Activated B cell treated with CpG ODN at 0.5 μM for 24 hours (primary cell): ENCODE results near the gene MVK. TPM values are rescaled to one million over a fixed set of nuclear protein-coding genes. Genes with fewer than 3 reads are reported as not detected.

ENCODE experiments used
- ATAC-seq: fragments of 200-7000 bp; cut with Tn5 transposase; one replicate; pipeline ENCODE4 v1.10.0; 2021; ENCODE audit warnings: low read depth, mild to moderate bottlenecking, moderate library complexity
- CTCF ChIA-PET: fragments of 350-600 bp; sonication (Branson Sonifier 250); formaldehyde crosslinking; loops from one replicate; lab custom pipeline; 2021; ENCODE audit warnings: antibody characterized with exemption; lab: Charles Lee
- POLR2A ChIA-PET: fragments of 350-600 bp; sonication (Branson Sonifier 250); formaldehyde crosslinking; loops from one replicate; lab custom pipeline; 2021; ENCODE audit warnings: antibody characterized with exemption; lab: Charles Lee
- DNase-seq: peaks from one replicate; pipeline ENCODE4 v3.0.0; 2022
- H3K27ac Mint-ChIP-seq: one replicate; pipeline ENCODE4 v1.8.0; 2020; ENCODE audit warnings: mixed read lengths
- H3K27me3 Mint-ChIP-seq: one replicate; pipeline ENCODE4 v1.8.0; 2021; ENCODE audit warnings: mixed read lengths
- H3K36me3 Mint-ChIP-seq: one replicate; pipeline ENCODE4 v1.8.0; 2021; ENCODE audit warnings: low read depth, mixed read lengths
- H3K4me1 Mint-ChIP-seq: one replicate; pipeline ENCODE4 v1.8.0; 2021; ENCODE audit warnings: mixed read lengths
- H3K4me3 Mint-ChIP-seq: one replicate; pipeline ENCODE4 v1.8.0; 2020; ENCODE audit warnings: mild to moderate bottlenecking, mixed read lengths
- H3K9me3 Mint-ChIP-seq: one replicate; pipeline ENCODE4 v1.8.0; 2020; ENCODE audit warnings: mixed read lengths
- CTCF ChIP-seq: fragments of 200-600 bp; IDR thresholded peaks from one replicate; pipeline ENCODE4 v1.8.0; 2022; ENCODE audit warnings: antibody characterized with exemption, mild to moderate bottlenecking
- intact Hi-C: fragments of 100-400 bp; cut with micrococcal nuclease; formaldehyde crosslinking; loops from one replicate; pipeline ENCODE4 v1.15.1; 2024
- total RNA-seq: library from RNA; stranded (reverse); gene quantifications from 2 replicates; pipeline ENCODE4 v1.2.3, GENCODE V29; 2022

MVK gene
- total RNA-seq, 1 donor from 2014 or later, result 28.5 TPM

GRCh38 chr12:109638735-109639134 lies 65.1 kb downstream of the MVK start:
- intact Hi-C loops, result no loop called here
- no peak for TF ChIP-seq CTCF
- Mint-ChIP-seq H3K9me3 (no peaks in the 10 kb centered on the region), H3K36me3 (no peaks in the 10 kb centered on the region), H3K27ac (no peak overlapping the region), H3K4me3 (no peak overlapping the region), H3K4me1 (no peaks in the 10 kb centered on the region), H3K27me3 (peaks cover 5% of the 10 kb centered on the region)
- DNase-seq, result no peak
- no peak for ATAC-seq
- ChIA-PET CTCF (no interaction called here), POLR2A (interaction anchor here (0.6 kb wide), 1 partner anchor 286 kb away, joined by 4 read pairs; no protein-coding TSS in a partner anchor)

- Mint-ChIP-seq H3K27ac (no peak overlapping the region), H3K4me3 (no peak overlapping the region), H3K36me3 (no peaks in the 10 kb centered on the region), H3K4me1 (no peaks in the 10 kb centered on the region), H3K27me3 (peaks cover 5% of the 10 kb centered on the region), H3K9me3 (no peaks in the 10 kb centered on the region)
- TF ChIP-seq CTCF, result no peak
- intact Hi-C loops, result no loop called here
- DNase-seq (no peak), ATAC-seq (no peak)
- ChIA-PET POLR2A (interaction anchor here (0.6 kb wide), 1 partner anchor 285 kb away, joined by 4 read pairs; no protein-coding TSS in a partner anchor), CTCF (no interaction called here)
Observed at GRCh38 chr12:109639151-109639872, 65.7 kb downstream of the MVK start.

GRCh38 chr12:109640961-109641360 lies 67.4 kb downstream of the MVK start:
- no peak for TF ChIP-seq CTCF
- no peak overlapping the region for H3K4me3 Mint-ChIP-seq
- no peak overlapping the region for H3K27ac Mint-ChIP-seq
- ATAC-seq (no peak), DNase-seq (no peak)
- H3K4me1 Mint-ChIP-seq, result no peaks in the 10 kb centered on the region
- intact Hi-C loops, result no loop called here
- H3K27me3 Mint-ChIP-seq, result peaks cover 10% of the 10 kb centered on the region
- H3K9me3 Mint-ChIP-seq, result no peaks in the 10 kb centered on the region
- ChIA-PET CTCF (no interaction called here), POLR2A (interaction anchor here (0.7 kb wide), 1 partner anchor 139 kb away, joined by 3 read pairs; no protein-coding TSS in a partner anchor)
- H3K36me3 Mint-ChIP-seq, result no peaks in the 10 kb centered on the region

- Mint-ChIP-seq H3K27ac (no peak overlapping the region), H3K4me3 (no peak overlapping the region), H3K4me1 (no peaks in the 10 kb centered on the region), H3K9me3 (no peaks in the 10 kb centered on the region), H3K27me3 (peaks cover 12% of the 10 kb centered on the region), H3K36me3 (no peaks in the 10 kb centered on the region)
- no peak for TF ChIP-seq CTCF
- DNase-seq (no peak), ATAC-seq (no peak)
- intact Hi-C loops, result no loop called here
- ChIA-PET CTCF (no interaction called here), POLR2A (no interaction called here)
Observed at GRCh38 chr12:109641422-109641821, 67.8 kb downstream of the MVK start.

- Mint-ChIP-seq H3K27ac (no peak overlapping the region), H3K36me3 (no peaks in the 10 kb centered on the region), H3K4me1 (no peaks in the 10 kb centered on the region), H3K9me3 (no peaks in the 10 kb centered on the region), H3K4me3 (no peak overlapping the region), H3K27me3 (peaks cover 21% of the 10 kb centered on the region)
- intact Hi-C loops, result no loop called here
- CTCF ChIA-PET, result no interaction called here
- POLR2A ChIA-PET, result no interaction called here
- DNase-seq, result no peak
- ATAC-seq, result no peak
- no peak for TF ChIP-seq CTCF
Observed at GRCh38 chr12:109642506-109643132, 69.0 kb downstream of the MVK start.
